WTC11 (cell line): ENCODE results near the gene PUS7L. TPM values are rescaled to one million over a fixed set of nuclear protein-coding genes. Genes with fewer than 3 reads are reported as not detected.

Experiments used
- ATAC-seq: fragments of 200-7000 bp; cut with Tn5 transposase; 2 replicates; pipeline ENCODE4 v1.10.0; 2021; ENCODE audit warnings: mild to moderate bottlenecking, moderate library complexity
- CTCF ChIA-PET: fragments of 300-600 bp; sonication (Branson Sonifier 250); formaldehyde crosslinking; loops from one replicate; lab custom pipeline; 2021; ENCODE audit warnings: antibody characterized with exemption; lab: Charles Lee
- POLR2A ChIA-PET: fragments of 350-600 bp; sonication (Branson Sonifier 250); formaldehyde crosslinking; loops from one replicate; lab custom pipeline; 2021; ENCODE audit warnings: antibody characterized with exemption; lab: Charles Lee
- DNase-seq: peaks from one replicate; pipeline ENCODE4 v3.0.0; 2021; ENCODE audit warnings: low spot score
- H3K27ac Mint-ChIP-seq: 2 replicates; pipeline ENCODE4 v1.8.0; 2021; ENCODE audit warnings: mixed read lengths
- H3K27me3 Mint-ChIP-seq: 2 replicates; pipeline ENCODE4 v1.8.0; 2021; ENCODE audit warnings: low read depth, mild to moderate bottlenecking, moderate library complexity, mixed read lengths
- H3K36me3 Mint-ChIP-seq: 2 replicates; pipeline ENCODE4 v1.8.0; 2021; ENCODE audit warnings: mixed read lengths
- H3K4me1 Mint-ChIP-seq: 2 replicates; pipeline ENCODE4 v1.8.0; 2022; ENCODE audit warnings: mixed read lengths
- H3K4me3 Mint-ChIP-seq: 2 replicates; pipeline ENCODE4 v1.8.0; 2021; ENCODE audit warnings: mild to moderate bottlenecking, moderate library complexity, mixed read lengths
- H3K9me3 Mint-ChIP-seq: 2 replicates; pipeline ENCODE4 v1.8.0; 2021; ENCODE audit warnings: mixed read lengths
- AR ChIP-seq: fragments of 250-450 bp; sonication (Bioruptor Pico); IDR thresholded peaks from 2 replicates; pipeline ENCODE4 v1.9.0; 2021; ENCODE audit warnings: mild to moderate bottlenecking
- ATF3 ChIP-seq: sonication (generic); formaldehyde crosslinking; conservative IDR thresholded peaks from 2 replicates; pipeline ENCODE4 v1.8.1; 2022; ENCODE audit warnings: mild to moderate bottlenecking, missing genetic modification reagents
- CREM ChIP-seq: sonication (generic); formaldehyde crosslinking; IDR thresholded peaks from 2 replicates; pipeline ENCODE4 v1.8.1; 2022; ENCODE audit warnings: mild to moderate bottlenecking, missing genetic modification reagents, moderate library complexity
- E2F4 ChIP-seq: sonication (generic); formaldehyde crosslinking; IDR thresholded peaks from 2 replicates; pipeline ENCODE4 v1.8.1; 2022; ENCODE audit warnings: low read depth, mild to moderate bottlenecking, moderate library complexity, missing genetic modification reagents, borderline replicate concordance
- GABPB1 ChIP-seq: sonication (generic); formaldehyde crosslinking; IDR thresholded peaks from 2 replicates; pipeline ENCODE4 v1.8.1; 2023; ENCODE audit warnings: mild to moderate bottlenecking, missing genetic modification reagents
- GRHL2 ChIP-seq: fragments of 250-450 bp; sonication (Bioruptor Pico); IDR thresholded peaks from 2 replicates; pipeline ENCODE4 v1.8.0; 2022; ENCODE audit warnings: mild to moderate bottlenecking, moderate library complexity; ENCODE audit not compliant: insufficient replicate concordance, severe bottlenecking
- HMGA2 ChIP-seq: fragments of 250-450 bp; sonication (Bioruptor Pico); IDR thresholded peaks from 2 replicates; pipeline ENCODE4 v1.4.0; 2021; ENCODE audit warnings: mild to moderate bottlenecking, moderate library complexity
- NFATC4 ChIP-seq: fragments of 250-450 bp; sonication (Bioruptor Pico); IDR thresholded peaks from 2 replicates; pipeline ENCODE4 v1.9.0; 2021; ENCODE audit warnings: mild to moderate bottlenecking
- ZNF138 ChIP-seq: sonication (generic); formaldehyde crosslinking; conservative IDR thresholded peaks from 2 replicates; pipeline ENCODE4 v1.8.1; 2022; ENCODE audit warnings: mild to moderate bottlenecking, moderate library complexity, missing genetic modification reagents
- ZNF532 ChIP-seq: fragments of 250-450 bp; sonication (Bioruptor Pico); IDR thresholded peaks from 2 replicates; pipeline ENCODE4 v1.9.0; 2021; ENCODE audit warnings: mild to moderate bottlenecking, borderline replicate concordance
- total RNA-seq: library from RNA; stranded (reverse); gene quantifications from 3 replicates; pipeline ENCODE4 v1.2.3, GENCODE V29; 2021
- TF ChIP-seq, protein P1 (sequence below): sonication (generic); formaldehyde crosslinking; IDR thresholded peaks from 2 replicates; pipeline ENCODE4 v1.8.0; 2022; ENCODE audit warnings: mild to moderate bottlenecking, missing genetic modification reagents
- TF ChIP-seq, protein P2 (sequence below): sonication (generic); formaldehyde crosslinking; IDR thresholded peaks from 2 replicates; pipeline ENCODE4 v1.8.1; 2023; ENCODE audit warnings: mild to moderate bottlenecking, moderate library complexity, missing genetic modification reagents
- TF ChIP-seq, protein P3 (sequence below): fragments of 250-450 bp; sonication (Bioruptor Pico); conservative IDR thresholded peaks from 2 replicates; pipeline ENCODE4 v1.9.0; 2021; ENCODE audit warnings: mild to moderate bottlenecking

Gene PUS7L
- total RNA-seq, 1 experiment from 2014 or later: 20.7 TPM

- H3K27me3 Mint-ChIP-seq: no peaks in the 10 kb centered on the region
- no peak overlapping the region for H3K4me3 Mint-ChIP-seq
- CTCF ChIA-PET: no interaction called here
- H3K9me3 Mint-ChIP-seq: no peaks in the 10 kb centered on the region
- peaks cover 23% of the 10 kb centered on the region for H3K36me3 Mint-ChIP-seq
- TF ChIP-seq GRHL2 (CRISPR knock-in tag): no peak
- TF ChIP-seq, protein P1, sequence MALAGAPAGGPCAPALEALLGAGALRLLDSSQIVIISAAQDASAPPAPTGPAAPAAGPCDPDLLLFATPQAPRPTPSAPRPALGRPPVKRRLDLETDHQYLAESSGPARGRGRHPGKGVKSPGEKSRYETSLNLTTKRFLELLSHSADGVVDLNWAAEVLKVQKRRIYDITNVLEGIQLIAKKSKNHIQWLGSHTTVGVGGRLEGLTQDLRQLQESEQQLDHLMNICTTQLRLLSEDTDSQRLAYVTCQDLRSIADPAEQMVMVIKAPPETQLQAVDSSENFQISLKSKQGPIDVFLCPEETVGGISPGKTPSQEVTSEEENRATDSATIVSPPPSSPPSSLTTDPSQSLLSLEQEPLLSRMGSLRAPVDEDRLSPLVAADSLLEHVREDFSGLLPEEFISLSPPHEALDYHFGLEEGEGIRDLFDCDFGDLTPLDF (CRISPR knock-in tag): no peak
- TF ChIP-seq ATF3 (CRISPR knock-in tag): no peak
- TF ChIP-seq ZNF532: no peak
- TF ChIP-seq ZNF138 (CRISPR knock-in tag): no peak
- TF ChIP-seq, protein P2, sequence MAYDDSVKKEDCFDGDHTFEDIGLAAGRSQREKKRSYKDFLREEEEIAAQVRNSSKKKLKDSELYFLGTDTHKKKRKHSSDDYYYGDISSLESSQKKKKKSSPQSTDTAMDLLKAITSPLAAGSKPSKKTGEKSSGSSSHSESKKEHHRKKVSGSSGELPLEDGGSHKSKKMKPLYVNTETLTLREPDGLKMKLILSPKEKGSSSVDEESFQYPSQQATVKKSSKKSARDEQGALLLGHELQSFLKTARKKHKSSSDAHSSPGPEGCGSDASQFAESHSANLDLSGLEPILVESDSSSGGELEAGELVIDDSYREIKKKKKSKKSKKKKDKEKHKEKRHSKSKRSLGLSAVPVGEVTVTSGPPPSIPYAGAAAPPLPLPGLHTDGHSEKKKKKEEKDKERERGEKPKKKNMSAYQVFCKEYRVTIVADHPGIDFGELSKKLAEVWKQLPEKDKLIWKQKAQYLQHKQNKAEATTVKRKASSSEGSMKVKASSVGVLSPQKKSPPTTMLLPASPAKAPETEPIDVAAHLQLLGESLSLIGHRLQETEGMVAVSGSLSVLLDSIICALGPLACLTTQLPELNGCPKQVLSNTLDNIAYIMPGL (CRISPR knock-in tag): no peak
- TF ChIP-seq, protein P3, sequence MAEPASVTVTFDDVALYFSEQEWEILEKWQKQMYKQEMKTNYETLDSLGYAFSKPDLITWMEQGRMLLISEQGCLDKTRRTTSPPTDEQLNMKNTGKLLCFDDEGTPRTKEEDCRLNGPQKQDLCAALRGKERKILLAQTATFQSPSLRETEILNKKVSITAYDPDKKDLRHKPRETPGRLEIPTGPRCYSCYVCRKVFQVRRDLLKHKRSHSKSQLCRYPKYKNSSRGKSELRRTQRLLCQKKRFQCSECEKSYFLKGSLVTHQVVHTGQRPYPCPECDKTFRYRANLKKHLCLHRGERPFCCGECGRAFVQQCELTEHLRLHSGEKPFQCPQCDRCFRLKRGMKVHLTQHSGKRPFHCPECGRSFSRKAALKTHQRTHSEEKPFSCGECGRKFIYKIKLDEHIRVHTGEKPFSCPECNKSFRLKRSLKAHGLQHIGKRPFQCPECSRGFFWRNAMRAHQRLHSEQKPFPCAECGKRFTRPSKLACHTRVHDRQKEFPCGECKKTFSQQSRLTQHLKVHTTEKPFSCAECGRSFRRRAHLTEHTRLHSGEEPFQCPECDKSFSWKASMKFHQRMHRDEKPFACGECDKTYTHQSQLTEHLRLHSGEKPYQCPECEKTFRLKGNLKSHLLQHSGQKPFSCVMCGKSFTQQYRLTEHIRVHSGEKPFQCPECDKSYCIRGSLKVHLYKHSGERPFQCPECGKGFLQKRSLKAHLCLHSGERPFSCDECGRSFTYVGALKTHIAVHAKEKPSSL: no peak
- no peak for TF ChIP-seq GABPB1 (CRISPR knock-in tag)
- no peak for TF ChIP-seq E2F4 (CRISPR knock-in tag)
- TF ChIP-seq AR (CRISPR knock-in tag): no peak
- no peak for TF ChIP-seq CREM
- TF ChIP-seq HMGA2: no peak
- TF ChIP-seq NFATC4 (CRISPR knock-in tag): no peak
- TF ChIP-seq, all 79 proteins: peak for 0
- no peak for ATAC-seq
- POLR2A ChIA-PET: no interaction called here
- DNase-seq: no peak
- H3K4me1 Mint-ChIP-seq: no peaks in the 10 kb centered on the region
- no peak overlapping the region for H3K27ac Mint-ChIP-seq
These were observed 13.8 kb downstream of the PUS7L start for GRCh38 chr12:43744826-43745225.
